ENCODE results near the gene IER2. TPM values are rescaled to one million over a fixed set of nuclear protein-coding genes. Genes with fewer than 3 reads are reported as not detected.

IER2 gene
- total and polyA plus RNA-seq, 9 of the 15 experiments (the other 6 are each of a cell fraction or from before 2014, with no cell fraction given) = 4.5 to 205 (median 23.7) TPM

GRCh38 chr19:13150187-13150930 lies at the start of gene IER2, which contains the start of gene STX10 (continued):
- TF ChIP-seq NR0B1 (IDR thresholded peaks at IDR 0.05; ENCODE audit: partially characterized antibody) = no peak
- no peak for TF ChIP-seq FOXJ2 (tag; IDR thresholded peaks at IDR 0.05)
- no peak for TF ChIP-seq FOS (IDR thresholded peaks at IDR 0.05; ENCODE audit: extremely low read depth, insufficient read length)
- TF ChIP-seq CHD7 (IDR thresholded peaks at IDR 0.05; ENCODE audit: low read depth, low read length) = no peak
- peak; percentile 71 for TF ChIP-seq POLR2B (IDR thresholded peaks at IDR 0.05; ENCODE audit: low read depth, partially characterized antibody)
- TF ChIP-seq, protein P1, sequence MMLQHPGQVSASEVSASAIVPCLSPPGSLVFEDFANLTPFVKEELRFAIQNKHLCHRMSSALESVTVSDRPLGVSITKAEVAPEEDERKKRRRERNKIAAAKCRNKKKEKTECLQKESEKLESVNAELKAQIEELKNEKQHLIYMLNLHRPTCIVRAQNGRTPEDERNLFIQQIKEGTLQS (IDR thresholded peaks at IDR 0.05) = no peak
- TF ChIP-seq, protein P1 (CRISPR knock-in tag; conservative IDR thresholded peaks at IDR 0.05) = no peak
- TF ChIP-seq, protein P2, sequence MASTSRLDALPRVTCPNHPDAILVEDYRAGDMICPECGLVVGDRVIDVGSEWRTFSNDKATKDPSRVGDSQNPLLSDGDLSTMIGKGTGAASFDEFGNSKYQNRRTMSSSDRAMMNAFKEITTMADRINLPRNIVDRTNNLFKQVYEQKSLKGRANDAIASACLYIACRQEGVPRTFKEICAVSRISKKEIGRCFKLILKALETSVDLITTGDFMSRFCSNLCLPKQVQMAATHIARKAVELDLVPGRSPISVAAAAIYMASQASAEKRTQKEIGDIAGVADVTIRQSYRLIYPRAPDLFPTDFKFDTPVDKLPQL (IDR thresholded peaks at IDR 0.05; ENCODE audit: extremely low read depth, insufficient read length) = no peak
- no peak; the same call in 1 of the 2 replicates for TF ChIP-seq ZBED1 (IDR thresholded peaks at IDR 0.05)
- no peak for TF ChIP-seq ZNF445 (CRISPR knock-in tag; IDR thresholded peaks at IDR 0.05; ENCODE audit: low read depth)
- no peak for TF ChIP-seq NCOA6 (IDR thresholded peaks at IDR 0.05)
- TF ChIP-seq CREM (IDR thresholded peaks at IDR 0.05; ENCODE audit: low read depth) = peak; percentile 91
